K562 (cell line): ENCODE measurements around the gene KHSRP. TPM values are rescaled to one million over a fixed set of nuclear protein-coding genes. Genes with fewer than 3 reads are reported as not detected.

ENCODE experiments used
- ARID1B ChIP-seq: fragments of 450-650 bp; IDR thresholded peaks from 2 replicates; pipeline ENCODE4 v1.6.1; 2016; ENCODE audit warnings: antibody characterized with exemption, mild to moderate bottlenecking, inconsistent platforms
- COPS2 ChIP-seq: fragments of 450-650 bp; conservative IDR thresholded peaks from 2 replicates; pipeline ENCODE4 v1.6.1; 2016; ENCODE audit warnings: mild to moderate bottlenecking, moderate library complexity
- CREM ChIP-seq: IDR thresholded peaks from 2 replicates; pipeline ENCODE4 v1.6.1; 2014; ENCODE audit warnings: antibody characterized with exemption, low read depth
- HDAC6 ChIP-seq: IDR thresholded peaks from 2 replicates; pipeline ENCODE4 v1.6.1; 2012; ENCODE audit warnings: low read depth, mild to moderate bottlenecking, control low read depth, inconsistent platforms, low read length, moderate library complexity
- LARP7 ChIP-seq: fragments of 450-650 bp; IDR thresholded peaks from 2 replicates; pipeline ENCODE4 v1.6.1; 2016
- MAFF ChIP-seq: IDR thresholded peaks from 2 replicates; pipeline ENCODE4 v1.6.1; 2012; ENCODE audit warnings: low read length, improper control_type of control experiment
- NCOA4 ChIP-seq: fragments of 450-650 bp; IDR thresholded peaks from 2 replicates; pipeline ENCODE4 v1.6.1; 2018; ENCODE audit warnings: mild to moderate bottlenecking; ENCODE audit not compliant: partially characterized antibody
- TCF7 ChIP-seq: sonication (generic); IDR thresholded peaks from 2 replicates; pipeline ENCODE4 v1.6.1; 2016; ENCODE audit warnings: antibody characterized with exemption, borderline replicate concordance
- YBX1 ChIP-seq: fragments of 450-650 bp; IDR thresholded peaks from 2 replicates; pipeline ENCODE4 v1.7.1; 2016; ENCODE audit warnings: mild to moderate bottlenecking
- ZNF584 ChIP-seq: fragments of 200-800 bp; sonication (Bioruptor generic); IDR thresholded peaks from 2 replicates; pipeline ENCODE4 v1.6.1; 2016; ENCODE audit warnings: low read depth, mild to moderate bottlenecking, missing genetic modification characterization, missing compliant biosample characterization
- polyA plus RNA-seq, 8 experiments: library from polyadenylated mRNA; depleted of rRNA in 4 of 8; stranded (reverse) in 5 of 8; unstranded in 3 of 8; fragments of >200 nt; fragmentation: Nextera tagmentation in 2 of 8; fragmentation: Illumina TruSeq in 1 of 8; extraction: Ambion mirVana in 2 of 8; extraction: Trizol in 1 of 8; gene quantifications; 2 replicates each; pipeline versions ENCODE4 v1.2.1 to v1.2.3, GENCODE V29; 2011 to 2014; ENCODE audit warnings: inconsistent platforms in 1 of 8, missing spikeins in 1 of 8
- total RNA-seq, 7 experiments: library from RNA; depleted of rRNA in 6 of 7; stranded (reverse); fragments of >200 nt in 6 of 7; fragmentation: Illumina TruSeq in 2 of 7; extraction: Trizol in 2 of 7; gene quantifications; 2 replicates each; pipeline versions ENCODE4 v1.2.1 to v1.2.3, GENCODE V29; 2011 to 2021; ENCODE audit warnings: low replicate concordance in 1 of 7
- TF ChIP-seq, protein P1 (sequence below), 2 experiments: fragments of 450-650 bp; formaldehyde crosslinking in 1 of 2; IDR thresholded peaks; 2 replicates each; pipeline versions ENCODE4 v1.4.0 to v1.6.1; 2014 to 2020; ENCODE audit warnings: mild to moderate bottlenecking in 2 of 2, borderline replicate concordance in 1 of 2, low read depth in 1 of 2
- TF ChIP-seq, protein P2 (sequence below), 2 experiments: fragments of 250-450 bp in 1 of 2; fragments of 450-650 bp in 1 of 2; sonication (Bioruptor Pico) in 1 of 2; IDR thresholded peaks; 2 replicates each; pipeline versions ENCODE4 v1.6.1 to v1.8.0; 2016 to 2021; ENCODE audit warnings: mild to moderate bottlenecking in 2 of 2, moderate library complexity in 2 of 2, missing compliant biosample characterization in 1 of 2, missing genetic modification characterization in 1 of 2
- TF ChIP-seq, protein P3 (sequence below): fragments of 200-800 bp; sonication (Bioruptor generic); IDR thresholded peaks from 2 replicates; pipeline ENCODE4 v1.6.1; 2016; ENCODE audit warnings: missing genetic modification characterization, missing compliant biosample characterization

Gene KHSRP
- total and polyA plus RNA-seq, 9 of the 15 experiments (the other 6 are each of a cell fraction or from before 2014, with no cell fraction given), result 4.2 to 564 (median 139) TPM

DNA sequence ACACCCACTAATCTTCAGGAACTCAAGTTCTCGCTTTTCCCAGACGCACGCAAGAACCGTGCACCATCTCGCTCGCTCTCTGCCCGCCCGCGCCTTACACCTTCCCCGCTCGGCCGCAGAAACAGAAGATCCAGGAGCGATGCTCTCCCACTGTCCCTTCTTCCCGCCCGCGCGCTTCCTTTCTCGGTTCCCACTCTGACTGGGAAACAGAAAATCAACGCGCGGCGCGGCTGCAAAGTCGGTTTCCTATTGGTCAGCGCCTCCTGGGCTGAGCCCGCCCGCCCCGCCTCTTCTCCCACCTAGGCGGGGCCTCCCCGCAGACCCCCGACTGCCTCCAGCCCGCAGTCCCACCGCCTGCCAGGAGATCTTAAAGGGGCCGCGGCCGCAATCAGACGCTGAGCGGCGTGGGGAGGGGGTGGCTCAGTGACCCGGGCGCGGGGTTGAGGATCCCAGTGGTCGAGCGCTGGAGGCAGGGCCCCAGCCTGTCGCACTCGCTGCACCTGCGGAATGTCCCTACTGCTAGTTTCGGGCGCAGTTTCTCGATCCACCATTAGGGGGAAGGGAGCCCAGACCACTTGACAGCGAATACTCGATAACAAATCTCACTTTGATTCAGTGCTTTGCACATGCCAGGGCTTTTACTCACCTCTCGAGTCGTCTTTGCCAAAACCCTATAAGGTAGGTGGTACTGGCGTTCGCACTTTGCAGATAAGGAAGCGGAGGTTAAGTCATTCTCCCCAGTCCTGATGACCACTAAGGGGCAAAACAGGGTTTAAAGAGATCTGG lies 35.7 kb upstream of the KHSRP start (continued):
- TF ChIP-seq, protein P1, sequence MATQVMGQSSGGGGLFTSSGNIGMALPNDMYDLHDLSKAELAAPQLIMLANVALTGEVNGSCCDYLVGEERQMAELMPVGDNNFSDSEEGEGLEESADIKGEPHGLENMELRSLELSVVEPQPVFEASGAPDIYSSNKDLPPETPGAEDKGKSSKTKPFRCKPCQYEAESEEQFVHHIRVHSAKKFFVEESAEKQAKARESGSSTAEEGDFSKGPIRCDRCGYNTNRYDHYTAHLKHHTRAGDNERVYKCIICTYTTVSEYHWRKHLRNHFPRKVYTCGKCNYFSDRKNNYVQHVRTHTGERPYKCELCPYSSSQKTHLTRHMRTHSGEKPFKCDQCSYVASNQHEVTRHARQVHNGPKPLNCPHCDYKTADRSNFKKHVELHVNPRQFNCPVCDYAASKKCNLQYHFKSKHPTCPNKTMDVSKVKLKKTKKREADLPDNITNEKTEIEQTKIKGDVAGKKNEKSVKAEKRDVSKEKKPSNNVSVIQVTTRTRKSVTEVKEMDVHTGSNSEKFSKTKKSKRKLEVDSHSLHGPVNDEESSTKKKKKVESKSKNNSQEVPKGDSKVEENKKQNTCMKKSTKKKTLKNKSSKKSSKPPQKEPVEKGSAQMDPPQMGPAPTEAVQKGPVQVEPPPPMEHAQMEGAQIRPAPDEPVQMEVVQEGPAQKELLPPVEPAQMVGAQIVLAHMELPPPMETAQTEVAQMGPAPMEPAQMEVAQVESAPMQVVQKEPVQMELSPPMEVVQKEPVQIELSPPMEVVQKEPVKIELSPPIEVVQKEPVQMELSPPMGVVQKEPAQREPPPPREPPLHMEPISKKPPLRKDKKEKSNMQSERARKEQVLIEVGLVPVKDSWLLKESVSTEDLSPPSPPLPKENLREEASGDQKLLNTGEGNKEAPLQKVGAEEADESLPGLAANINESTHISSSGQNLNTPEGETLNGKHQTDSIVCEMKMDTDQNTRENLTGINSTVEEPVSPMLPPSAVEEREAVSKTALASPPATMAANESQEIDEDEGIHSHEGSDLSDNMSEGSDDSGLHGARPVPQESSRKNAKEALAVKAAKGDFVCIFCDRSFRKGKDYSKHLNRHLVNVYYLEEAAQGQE (IDR thresholded peaks at IDR 0.05; ENCODE audit: borderline replicate concordance), result peak; percentile 14; the same call in 1 of the 2 replicates
- TF ChIP-seq, protein P1 (CRISPR knock-in tag; IDR thresholded peaks at IDR 0.05; ENCODE audit: low read depth), result no peak
- TF ChIP-seq MAFF (no peak), TCF7 (no peak; the same call in 1 of the 2 replicates), ARID1B (0 out of 2 replicates have a peak, but pooled peaks have one; percentile 12), CREM (peak; percentile 74), COPS2 (no peak), YBX1 (no peak), LARP7 (0 out of 2 replicates have a peak, but pooled peaks have one; percentile 22), HDAC6 (no peak), ZNF584 (CRISPR knock-in tag) (no peak), NCOA4 (no peak)
- TF ChIP-seq, protein P2, sequence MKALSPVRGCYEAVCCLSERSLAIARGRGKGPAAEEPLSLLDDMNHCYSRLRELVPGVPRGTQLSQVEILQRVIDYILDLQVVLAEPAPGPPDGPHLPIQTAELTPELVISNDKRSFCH (CRISPR knock-in tag; IDR thresholded peaks at IDR 0.05), result no peak
- TF ChIP-seq, protein P2 (tag; IDR thresholded peaks at IDR 0.05), result no peak
- TF ChIP-seq, protein P3, sequence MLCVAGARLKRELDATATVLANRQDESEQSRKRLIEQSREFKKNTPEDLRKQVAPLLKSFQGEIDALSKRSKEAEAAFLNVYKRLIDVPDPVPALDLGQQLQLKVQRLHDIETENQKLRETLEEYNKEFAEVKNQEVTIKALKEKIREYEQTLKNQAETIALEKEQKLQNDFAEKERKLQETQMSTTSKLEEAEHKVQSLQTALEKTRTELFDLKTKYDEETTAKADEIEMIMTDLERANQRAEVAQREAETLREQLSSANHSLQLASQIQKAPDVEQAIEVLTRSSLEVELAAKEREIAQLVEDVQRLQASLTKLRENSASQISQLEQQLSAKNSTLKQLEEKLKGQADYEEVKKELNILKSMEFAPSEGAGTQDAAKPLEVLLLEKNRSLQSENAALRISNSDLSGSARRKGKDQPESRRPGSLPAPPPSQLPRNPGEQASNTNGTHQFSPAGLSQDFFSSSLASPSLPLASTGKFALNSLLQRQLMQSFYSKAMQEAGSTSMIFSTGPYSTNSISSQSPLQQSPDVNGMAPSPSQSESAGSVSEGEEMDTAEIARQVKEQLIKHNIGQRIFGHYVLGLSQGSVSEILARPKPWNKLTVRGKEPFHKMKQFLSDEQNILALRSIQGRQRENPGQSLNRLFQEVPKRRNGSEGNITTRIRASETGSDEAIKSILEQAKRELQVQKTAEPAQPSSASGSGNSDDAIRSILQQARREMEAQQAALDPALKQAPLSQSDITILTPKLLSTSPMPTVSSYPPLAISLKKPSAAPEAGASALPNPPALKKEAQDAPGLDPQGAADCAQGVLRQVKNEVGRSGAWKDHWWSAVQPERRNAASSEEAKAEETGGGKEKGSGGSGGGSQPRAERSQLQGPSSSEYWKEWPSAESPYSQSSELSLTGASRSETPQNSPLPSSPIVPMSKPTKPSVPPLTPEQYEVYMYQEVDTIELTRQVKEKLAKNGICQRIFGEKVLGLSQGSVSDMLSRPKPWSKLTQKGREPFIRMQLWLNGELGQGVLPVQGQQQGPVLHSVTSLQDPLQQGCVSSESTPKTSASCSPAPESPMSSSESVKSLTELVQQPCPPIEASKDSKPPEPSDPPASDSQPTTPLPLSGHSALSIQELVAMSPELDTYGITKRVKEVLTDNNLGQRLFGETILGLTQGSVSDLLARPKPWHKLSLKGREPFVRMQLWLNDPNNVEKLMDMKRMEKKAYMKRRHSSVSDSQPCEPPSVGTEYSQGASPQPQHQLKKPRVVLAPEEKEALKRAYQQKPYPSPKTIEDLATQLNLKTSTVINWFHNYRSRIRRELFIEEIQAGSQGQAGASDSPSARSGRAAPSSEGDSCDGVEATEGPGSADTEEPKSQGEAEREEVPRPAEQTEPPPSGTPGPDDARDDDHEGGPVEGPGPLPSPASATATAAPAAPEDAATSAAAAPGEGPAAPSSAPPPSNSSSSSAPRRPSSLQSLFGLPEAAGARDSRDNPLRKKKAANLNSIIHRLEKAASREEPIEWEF (CRISPR knock-in tag), result no peak
